IPS-20b (cell line): Measurements from ENCODE around the gene SUFU.
A peak's percentile ranks its signal among the peaks of the same experiment; 100 is the strongest.

Experiments
- H3K27ac ChIP-seq: one replicate; pipeline ENCODE4 v1.5.1; 2013; ENCODE audit warnings: low read length
- H3K27me3 ChIP-seq: 2 replicates; pipeline ENCODE4 v1.6.1; 2013; ENCODE audit warnings: mild to moderate bottlenecking, low read length, inconsistent platforms; ENCODE audit not compliant: insufficient read depth
- H3K36me3 ChIP-seq: 2 replicates; pipeline ENCODE4 v1.6.1; 2013; ENCODE audit warnings: low read depth, mild to moderate bottlenecking, inconsistent platforms, low read length, moderate library complexity; ENCODE audit not compliant: insufficient read depth
- H3K4me1 ChIP-seq: 2 replicates; pipeline ENCODE4 v1.6.1; 2013; ENCODE audit warnings: mild to moderate bottlenecking, control low read depth, inconsistent platforms, low read length, moderate library complexity; ENCODE audit not compliant: insufficient read depth
- H3K4me3 ChIP-seq: 2 replicates; pipeline ENCODE4 v1.5.1; 2013; ENCODE audit warnings: mild to moderate bottlenecking, low read length, inconsistent platforms
- H3K9ac ChIP-seq: 2 replicates; pipeline ENCODE4 v1.6.1; 2013; ENCODE audit warnings: low read depth, mild to moderate bottlenecking, inconsistent platforms, low read length, moderate library complexity
- H3K9me3 ChIP-seq: 2 replicates; pipeline ENCODE4 v1.6.1; 2013; ENCODE audit warnings: mild to moderate bottlenecking, low read depth, low read length, inconsistent platforms; ENCODE audit not compliant: insufficient read depth

Gene SUFU

DNA sequence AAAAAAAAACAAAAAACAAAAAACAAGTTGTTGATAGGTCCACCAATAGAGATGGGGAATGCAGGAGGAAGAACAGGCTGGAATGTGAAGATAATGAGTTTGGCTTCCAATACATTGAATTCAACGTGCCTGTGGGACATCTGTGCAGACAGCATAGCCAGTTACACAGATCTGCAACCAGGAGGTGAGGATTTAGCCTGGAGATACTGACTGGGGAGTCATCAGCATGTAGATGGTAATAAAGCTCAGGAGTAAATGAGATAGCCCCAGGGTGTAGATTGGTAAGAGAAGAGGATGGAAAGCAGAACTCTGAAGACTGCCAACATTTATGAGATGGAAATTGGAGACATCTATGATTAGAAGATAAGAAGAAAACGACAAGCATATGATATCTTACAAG, 135.8 kb downstream of the SUFU start:
- Histone ChIP-seq H3K4me1 (peaks cover 10% of the 10 kb centered on the region; the same call in 1 of the 2 replicates), H3K27ac (no peak overlapping the region)

DNA sequence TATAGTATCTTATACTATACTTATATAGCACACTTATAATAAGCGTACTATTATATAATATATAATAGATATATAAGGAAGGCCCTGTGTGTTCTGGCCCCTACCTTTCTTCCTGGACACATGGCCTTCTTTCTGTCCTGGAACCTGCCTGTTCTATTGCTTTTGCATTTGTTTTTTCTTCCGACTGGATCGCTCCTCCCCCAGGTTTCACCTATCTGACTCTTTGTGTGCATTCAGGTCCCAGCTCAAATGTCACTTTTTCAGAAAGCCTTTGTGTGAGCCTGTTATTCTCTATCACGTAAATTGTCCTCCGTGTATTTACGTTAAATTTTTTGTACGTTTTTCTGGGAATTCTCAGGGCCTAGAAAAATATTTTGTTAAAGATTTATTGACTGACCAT, 137.6 kb downstream of the SUFU start:
- no peaks in the 10 kb centered on the region; the same call in 1 of the 2 replicates for H3K27me3 ChIP-seq
- peak overlapping the region; percentile 78; the same call in 1 of the 2 replicates for H3K9ac ChIP-seq
- H3K36me3 ChIP-seq = no peaks in the 10 kb centered on the region
- H3K27ac ChIP-seq = peak overlapping the region; percentile 63
- no peaks in the 10 kb centered on the region for H3K9me3 ChIP-seq
- peak overlapping the region; percentile 83 for H3K4me3 ChIP-seq
- peaks cover 8% of the 10 kb centered on the region; the same call in 1 of the 2 replicates for H3K4me1 ChIP-seq

More for the DNA sequence above, 135.8 kb downstream of the SUFU start:
- Histone ChIP-seq H3K27me3 (no peaks in the 10 kb centered on the region; the same call in 1 of the 2 replicates), H3K9ac (no peak overlapping the region), H3K9me3 (no peaks in the 10 kb centered on the region), H3K4me3 (no peak overlapping the region), H3K36me3 (no peaks in the 10 kb centered on the region)

DNA sequence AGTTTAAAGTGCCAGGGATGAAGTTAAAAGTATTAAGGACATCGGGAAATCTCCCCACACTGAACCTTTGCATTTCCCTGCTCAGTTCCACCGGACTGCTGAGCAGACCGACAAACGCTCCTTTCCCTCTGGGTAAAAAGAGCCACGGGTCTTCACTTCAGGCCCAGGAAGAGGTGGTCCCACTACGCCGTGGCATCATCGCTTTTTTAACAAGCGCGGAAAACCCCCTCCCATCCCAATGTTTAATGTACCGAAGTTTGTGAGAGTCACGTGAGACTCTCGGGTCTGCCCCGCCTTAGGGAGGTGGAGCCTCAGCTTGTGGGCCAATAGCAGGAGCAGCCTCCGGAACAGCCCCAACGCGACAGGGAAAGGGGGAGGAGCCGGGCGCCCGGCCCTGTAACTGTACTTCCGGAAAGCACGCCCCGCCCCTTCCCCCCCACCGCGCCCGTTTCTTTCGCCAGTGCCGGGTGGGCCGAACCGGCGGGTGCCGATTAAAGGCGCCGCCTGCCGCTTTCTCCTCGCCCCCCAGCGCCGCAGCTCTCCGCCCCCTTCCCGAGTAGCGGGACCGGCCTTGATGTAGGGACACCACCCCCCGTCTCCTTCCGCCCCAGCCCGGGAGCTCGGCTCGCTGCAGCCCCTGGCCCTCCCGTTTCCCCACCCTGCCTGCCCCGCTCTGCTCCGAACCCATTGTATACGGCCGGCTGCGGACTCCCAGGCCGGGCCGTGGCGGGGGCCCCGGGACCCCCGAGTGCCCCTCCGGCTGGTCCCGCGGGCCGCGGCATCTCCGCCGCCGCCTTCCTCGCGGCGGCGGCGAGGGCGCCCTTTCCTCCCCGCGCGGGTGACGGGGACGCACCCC, 138.3 kb downstream of the SUFU start:
- peak overlapping the region; percentile 83 for H3K4me3 ChIP-seq
- H3K4me1 ChIP-seq = peaks cover 13% of the 10 kb centered on the region; the same call in 1 of the 2 replicates
- H3K36me3 ChIP-seq = no peaks in the 10 kb centered on the region
- no peaks in the 10 kb centered on the region for H3K9me3 ChIP-seq
- peak overlapping the region; percentile 63 for H3K27ac ChIP-seq
- no peaks in the 10 kb centered on the region; the same call in 1 of the 2 replicates for H3K27me3 ChIP-seq
- peak overlapping the region; percentile 86; the same call in 1 of the 2 replicates for H3K9ac ChIP-seq

GRCh38 chr10:102642736-102643335, 139.1 kb downstream of the SUFU start:
- Histone ChIP-seq H3K9me3 (no peaks in the 10 kb centered on the region), H3K4me3 (peak overlapping the region; percentile 83), H3K27me3 (no peaks in the 10 kb centered on the region; the same call in 1 of the 2 replicates), H3K27ac (peak overlapping the region; percentile 67), H3K36me3 (no peaks in the 10 kb centered on the region), H3K4me1 (peaks cover 20% of the 10 kb centered on the region; the same call in 1 of the 2 replicates), H3K9ac (peak overlapping the region; percentile 86)

GRCh38 chr10:102643336-102644065, 139.7 kb downstream of the SUFU start:
- no peaks in the 10 kb centered on the region for H3K9me3 ChIP-seq
- H3K9ac ChIP-seq = peak overlapping the region; percentile 86; the same call in 1 of the 2 replicates
- H3K27me3 ChIP-seq = no peaks in the 10 kb centered on the region; the same call in 1 of the 2 replicates
- H3K36me3 ChIP-seq = no peaks in the 10 kb centered on the region
- H3K27ac ChIP-seq = peak overlapping the region; percentile 67
- H3K4me3 ChIP-seq = peak overlapping the region; percentile 83; the same call in 1 of the 2 replicates
- peaks cover 25% of the 10 kb centered on the region; the same call in 1 of the 2 replicates for H3K4me1 ChIP-seq

- Histone ChIP-seq H3K27ac (no peak within 1 kb of the TSS), H3K27me3 (no peaks in the 10 kb centered on the region; the same call in 1 of the 2 replicates), H3K4me1 (peaks cover 28% of the 10 kb centered on the region; the same call in 1 of the 2 replicates), H3K4me3 (peak within 1 kb of the TSS; percentile 83), H3K9me3 (no peaks in the 10 kb centered on the region), H3K9ac (peak within 1 kb of the TSS; percentile 86; the same call in 1 of the 2 replicates), H3K36me3 (no peaks in the 10 kb centered on the region)
Observed at GRCh38 chr10:102644066-102644645, 140.4 kb downstream of the SUFU start, which contains the start of gene TRIM8. TRIM8 (plus strand) TSS chr10:102644479; CDS start chr10:102644618, 139 bp downstream.

- Histone ChIP-seq H3K27me3 (no peaks in the 10 kb centered on the region; the same call in 1 of the 2 replicates), H3K9ac (peak overlapping the region; percentile 79; the same call in 1 of the 2 replicates), H3K36me3 (no peaks in the 10 kb centered on the region), H3K4me1 (peaks cover 34% of the 10 kb centered on the region), H3K4me3 (peak overlapping the region; percentile 80), H3K9me3 (no peaks in the 10 kb centered on the region), H3K27ac (no peak overlapping the region)
Observed at GRCh38 chr10:102644646-102645387, 141.0 kb downstream of the SUFU start.

- H3K27me3 ChIP-seq = no peaks in the 10 kb centered on the region; the same call in 1 of the 2 replicates
- H3K27ac ChIP-seq = no peak overlapping the region
- H3K4me1 ChIP-seq = peaks cover 38% of the 10 kb centered on the region
- peak overlapping the region; percentile 80 for H3K4me3 ChIP-seq
- no peaks in the 10 kb centered on the region for H3K9me3 ChIP-seq
- peak overlapping the region; percentile 79 for H3K9ac ChIP-seq
- no peaks in the 10 kb centered on the region for H3K36me3 ChIP-seq
Observed at GRCh38 chr10:102645388-102645740, 141.6 kb downstream of the SUFU start.

DNA sequence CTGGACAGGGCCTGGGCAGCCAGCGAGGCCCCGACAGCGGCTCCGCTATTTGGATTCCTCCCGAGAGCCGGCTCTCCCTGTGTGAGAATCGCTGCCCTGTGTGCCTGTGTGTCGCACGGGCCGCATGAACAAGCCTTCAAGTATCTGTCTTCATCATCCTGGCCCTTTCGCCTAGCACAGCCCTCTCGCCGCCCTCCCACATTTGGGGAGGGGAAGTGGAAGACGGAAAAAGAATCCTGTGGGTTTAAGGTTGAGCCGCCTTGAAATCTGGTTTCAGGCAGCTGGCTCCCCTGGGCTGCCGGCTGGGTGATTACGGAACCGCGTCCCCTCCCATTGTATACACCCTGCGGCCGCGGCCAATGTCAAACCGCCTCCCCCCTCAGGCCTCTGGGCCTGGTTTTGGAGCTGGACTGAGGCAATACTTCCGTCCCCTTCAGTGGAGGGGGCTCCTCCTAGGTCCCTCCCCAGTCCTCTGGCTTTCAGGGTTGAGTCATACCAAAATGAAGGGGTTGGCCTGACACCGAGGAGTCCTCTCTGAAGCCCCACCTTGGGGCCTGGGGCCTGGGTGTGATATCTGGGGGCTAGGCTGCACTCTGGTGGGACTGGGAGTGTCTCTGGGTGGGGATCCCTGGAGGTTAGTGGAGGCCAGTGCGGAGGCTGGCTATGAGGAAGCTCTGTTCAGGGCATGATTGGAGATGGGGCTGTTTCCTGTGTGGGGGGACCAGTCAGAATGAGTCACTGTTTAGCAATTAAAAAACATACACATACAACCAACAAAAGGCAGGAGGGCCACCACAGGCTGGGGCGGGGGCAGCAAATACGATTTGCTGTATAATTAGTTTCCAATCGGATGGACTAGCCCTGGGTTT, 142.2 kb downstream of the SUFU start:
- Histone ChIP-seq H3K9me3 (no peaks in the 10 kb centered on the region), H3K4me1 (peaks cover 40% of the 10 kb centered on the region), H3K27me3 (no peaks in the 10 kb centered on the region; the same call in 1 of the 2 replicates), H3K9ac (peak overlapping the region; percentile 79), H3K36me3 (no peaks in the 10 kb centered on the region), H3K27ac (no peak overlapping the region), H3K4me3 (peak overlapping the region; percentile 80)
